Psoas muscle (tissue), 8 donors: ENCODE data around the gene REC8. TPM values are rescaled to one million over a fixed set of nuclear protein-coding genes. Genes with fewer than 3 reads are reported as not detected.
A peak's percentile ranks its signal among the peaks of the same experiment; 100 is the strongest.

Source experiments
- ATAC-seq, 4 donors: fragments of 200-7000 bp; cut with Tn5 transposase; one replicate each; pipeline ENCODE4 v1.9.1; 2020; ENCODE audit warnings: moderate library complexity in 3 of 4, mild to moderate bottlenecking in 2 of 4
- DNase-seq, 2 donors: peaks; one replicate each; pipeline ENCODE4 v3.0.0-alpha.2; 2020
- H3K27ac ChIP-seq: fragments of 200-600 bp; one replicate; pipeline ENCODE4 v1.8.0; 2022
- H3K27me3 ChIP-seq, 3 donors: fragments of 200-600 bp in 1 of 3; one replicate each; pipeline versions ENCODE4 v1.6.1 to v1.8.0; 2013 to 2022; ENCODE audit warnings: low read length in 2 of 3, mild to moderate bottlenecking in 2 of 3, moderate library complexity in 1 of 3; ENCODE audit not compliant: insufficient read depth in 3 of 3
- H3K36me3 ChIP-seq, 2 donors: fragments of 200-600 bp in 1 of 2; one replicate each; pipeline versions ENCODE4 v1.6.1 to v1.8.0; 2013 to 2022; ENCODE audit warnings: low read depth in 1 of 2, mild to moderate bottlenecking in 1 of 2, moderate library complexity in 1 of 2; ENCODE audit not compliant: insufficient read depth in 1 of 2
- H3K4me1 ChIP-seq: fragments of 200-600 bp; one replicate; pipeline ENCODE4 v1.8.0; 2022
- H3K4me3 ChIP-seq: fragments of 200-600 bp; one replicate; pipeline ENCODE4 v1.8.0; 2022; ENCODE audit warnings: mild to moderate bottlenecking
- H3K9me3 ChIP-seq: fragments of 200-600 bp; one replicate; pipeline ENCODE4 v1.8.0; 2022
- WGBS, 3 donors: extraction: QIAGEN DNeasy Blood & Tissue Kit; methylation state at CpG; one replicate each; pipeline versions ENCODE4 v1.1.6 to v1.1.7; 2013; 5-methylcytosine and 5-hydroxymethylcytosine counted together
- intact Hi-C, 2 donors: fragments of 100-400 bp; cut with DNase I; formaldehyde crosslinking; loops; one replicate each; pipeline versions ENCODE4 v1.11.0 to v1.14.2; 2022
- polyA plus RNA-seq, 3 donors: library from polyadenylated mRNA; stranded (reverse); fragments of 200-250 nt; gene quantifications; one replicate each; pipeline ENCODE4 v1.2.3, GENCODE V29; 2013
- total RNA-seq, 4 donors: library from RNA; stranded (reverse); fragmentation: NEBNext Ultra II Directional in 2 of 4; extraction: Animal tissue kit (Norgen Biotek cat#: 25700) in 2 of 4; gene quantifications; one replicate each; pipeline versions ENCODE4 v1.2.1 to v1.2.4, GENCODE V29; 2021 to 2023
- TF ChIP-seq, protein P1 (sequence below): fragments of 200-600 bp; IDR thresholded peaks from one replicate; pipeline ENCODE4 v1.8.0; 2022; ENCODE audit warnings: antibody characterized with exemption
- donor health status: healthy with polysubstance abuse.
- donor health status: DM: no; HTN: no; CAD: no; lungs with moderate emphysema.
- donor health status: Bipolar disorder and iron deficiency.
- donor health status: healthy.
- donor health status: DM: yes; HTN: yes; CAD: no.
- donor health status: DM: no; HTN: no; CAD: no.
- donor health status: DM: no; HTN: no; CAD: no.
- donor health status: DM: yes; HTN: yes; CAD: no.

Gene REC8
- total and polyA plus RNA-seq, 7 donors: 0.13 to 1.6 (median 1.2) TPM

DNA sequence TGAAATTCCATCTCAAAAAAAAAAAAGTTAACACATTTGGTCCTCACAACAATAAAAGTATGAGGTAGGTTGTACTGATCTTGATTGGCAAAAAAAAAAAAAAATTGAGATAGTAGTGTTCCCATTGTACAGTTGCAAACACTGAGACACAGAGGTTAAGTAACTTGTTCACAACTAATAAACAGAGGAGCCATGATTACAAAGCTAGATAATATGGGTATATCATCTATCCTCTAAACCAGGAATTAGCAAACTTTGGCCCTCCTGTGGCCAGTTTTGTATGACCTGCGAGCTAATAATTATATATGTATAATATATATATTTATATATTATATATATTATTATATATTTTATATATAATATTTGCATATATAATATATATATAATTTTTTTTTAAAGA, 38.1 kb upstream of the REC8 start:
- no peak overlapping the region for H3K4me3 ChIP-seq
- peak overlapping the region; percentile 96 for H3K27ac ChIP-seq
- DNase-seq (no peak), ATAC-seq (no peak)
- WGBS, 3 donors: 88 to 92% (median 90%) methylated on average over 1 of the region's 1 CpG
- TF ChIP-seq, protein P1, sequence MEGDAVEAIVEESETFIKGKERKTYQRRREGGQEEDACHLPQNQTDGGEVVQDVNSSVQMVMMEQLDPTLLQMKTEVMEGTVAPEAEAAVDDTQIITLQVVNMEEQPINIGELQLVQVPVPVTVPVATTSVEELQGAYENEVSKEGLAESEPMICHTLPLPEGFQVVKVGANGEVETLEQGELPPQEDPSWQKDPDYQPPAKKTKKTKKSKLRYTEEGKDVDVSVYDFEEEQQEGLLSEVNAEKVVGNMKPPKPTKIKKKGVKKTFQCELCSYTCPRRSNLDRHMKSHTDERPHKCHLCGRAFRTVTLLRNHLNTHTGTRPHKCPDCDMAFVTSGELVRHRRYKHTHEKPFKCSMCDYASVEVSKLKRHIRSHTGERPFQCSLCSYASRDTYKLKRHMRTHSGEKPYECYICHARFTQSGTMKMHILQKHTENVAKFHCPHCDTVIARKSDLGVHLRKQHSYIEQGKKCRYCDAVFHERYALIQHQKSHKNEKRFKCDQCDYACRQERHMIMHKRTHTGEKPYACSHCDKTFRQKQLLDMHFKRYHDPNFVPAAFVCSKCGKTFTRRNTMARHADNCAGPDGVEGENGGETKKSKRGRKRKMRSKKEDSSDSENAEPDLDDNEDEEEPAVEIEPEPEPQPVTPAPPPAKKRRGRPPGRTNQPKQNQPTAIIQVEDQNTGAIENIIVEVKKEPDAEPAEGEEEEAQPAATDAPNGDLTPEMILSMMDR: no peak
- H3K9me3 ChIP-seq: no peaks in the 10 kb centered on the region
- intact Hi-C loops: no loop called here
- peaks cover 0 to 17% of the 10 kb centered on the region in 2 donors for H3K36me3 ChIP-seq
- no peaks in the 10 kb centered on the region for H3K27me3 ChIP-seq
- peaks cover 48% of the 10 kb centered on the region for H3K4me1 ChIP-seq

DNA sequence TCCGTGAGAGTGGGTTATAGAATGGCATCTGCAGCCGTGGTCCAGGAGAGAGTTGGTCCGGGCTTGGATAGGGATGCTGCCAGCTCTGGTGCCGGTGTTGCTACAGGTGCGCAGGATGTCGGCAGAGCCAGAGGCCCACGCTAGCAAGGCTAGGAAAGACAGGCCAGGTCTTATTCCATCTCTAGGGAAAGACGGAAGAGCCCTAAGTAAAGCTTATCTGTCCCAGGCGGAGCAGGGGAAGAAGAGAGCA, 36.4 kb upstream of the REC8 start:
- peaks cover 58% of the 10 kb centered on the region for H3K4me1 ChIP-seq
- no peak for ATAC-seq

DNA sequence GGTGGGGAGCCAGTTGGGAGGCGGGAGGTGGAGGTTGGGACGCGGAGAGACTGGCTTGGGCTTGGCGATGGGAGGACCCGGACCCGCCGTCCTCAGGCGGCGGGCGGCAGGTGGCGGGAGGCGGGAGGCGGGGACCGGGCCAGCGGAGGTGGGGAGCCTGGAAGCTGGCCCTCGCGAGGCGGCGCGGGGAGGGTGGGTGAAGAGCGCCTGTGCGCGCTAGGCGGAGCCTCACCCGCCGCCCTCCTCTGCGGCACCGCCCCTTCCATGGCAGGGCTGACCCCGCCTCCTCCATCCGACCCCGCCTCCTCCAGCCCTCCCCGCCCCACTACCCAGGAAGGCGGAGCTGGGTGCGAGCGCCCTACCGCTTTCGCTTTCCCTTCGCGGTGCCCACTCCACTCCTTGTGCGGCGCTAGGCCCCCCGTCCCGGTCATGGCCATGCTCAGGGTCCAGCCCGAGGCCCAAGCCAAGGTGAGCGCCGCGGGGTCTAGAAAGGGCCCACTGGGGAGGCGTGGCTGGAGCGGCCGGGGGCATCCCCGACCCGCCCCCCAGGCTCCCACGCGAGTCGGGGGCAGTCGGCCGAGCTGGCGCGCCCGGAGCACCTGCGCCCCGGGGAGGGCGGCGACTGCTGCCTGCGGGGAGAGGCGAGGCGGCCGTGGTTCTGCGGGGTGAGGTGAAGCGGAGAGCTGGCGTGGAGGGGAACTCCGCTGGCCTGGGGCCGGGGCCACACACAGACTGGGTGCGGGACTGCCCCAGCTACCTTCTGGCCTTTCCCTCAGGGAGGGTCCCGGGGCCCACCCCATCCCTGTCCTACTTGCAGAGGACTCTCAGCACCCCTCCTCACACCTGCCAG, 35.8 kb upstream of the REC8 start, which contains the start of gene PSME1:
TSS of gene PSME1 (plus strand) at position 361 of the 850 bp plus-strand sequence. CDS start at position 430, 69 bp downstream.
- Histone ChIP-seq H3K4me3 (peak within 1 kb of the TSS; percentile 100), H3K27me3 (no peaks in the 10 kb centered on the region), H3K27ac (peak within 1 kb of the TSS; percentile 96), H3K36me3 (peaks cover 0 to 25% of the 10 kb centered on the region in 2 donors), H3K9me3 (no peaks in the 10 kb centered on the region), H3K4me1 (peaks cover 53% of the 10 kb centered on the region)
- TF ChIP-seq, protein P1: no peak
- WGBS, 3 donors: 0 to 1% (median 1%) methylated on average over 29 to 74 of the region's 75 CpGs
- DNase-seq (peak; percentile 93 to 97), ATAC-seq (peak; percentile 82 to 86 (median 86))
- intact Hi-C loops: no loop called here

More for the DNA sequence above, 36.4 kb upstream of the REC8 start:
- 3 to 4% (median 4%) methylated on average over 9 of the region's 9 CpGs for WGBS, 3 donors
- H3K9me3 ChIP-seq: no peaks in the 10 kb centered on the region
- intact Hi-C loops: no loop called here
- TF ChIP-seq, protein P1: no peak
- peak overlapping the region; percentile 96 for H3K27ac ChIP-seq
- peak overlapping the region; percentile 100 for H3K4me3 ChIP-seq
- H3K36me3 ChIP-seq: peaks cover 0 to 25% of the 10 kb centered on the region in 2 donors
- H3K27me3 ChIP-seq: no peaks in the 10 kb centered on the region
- no peak for DNase-seq

DNA sequence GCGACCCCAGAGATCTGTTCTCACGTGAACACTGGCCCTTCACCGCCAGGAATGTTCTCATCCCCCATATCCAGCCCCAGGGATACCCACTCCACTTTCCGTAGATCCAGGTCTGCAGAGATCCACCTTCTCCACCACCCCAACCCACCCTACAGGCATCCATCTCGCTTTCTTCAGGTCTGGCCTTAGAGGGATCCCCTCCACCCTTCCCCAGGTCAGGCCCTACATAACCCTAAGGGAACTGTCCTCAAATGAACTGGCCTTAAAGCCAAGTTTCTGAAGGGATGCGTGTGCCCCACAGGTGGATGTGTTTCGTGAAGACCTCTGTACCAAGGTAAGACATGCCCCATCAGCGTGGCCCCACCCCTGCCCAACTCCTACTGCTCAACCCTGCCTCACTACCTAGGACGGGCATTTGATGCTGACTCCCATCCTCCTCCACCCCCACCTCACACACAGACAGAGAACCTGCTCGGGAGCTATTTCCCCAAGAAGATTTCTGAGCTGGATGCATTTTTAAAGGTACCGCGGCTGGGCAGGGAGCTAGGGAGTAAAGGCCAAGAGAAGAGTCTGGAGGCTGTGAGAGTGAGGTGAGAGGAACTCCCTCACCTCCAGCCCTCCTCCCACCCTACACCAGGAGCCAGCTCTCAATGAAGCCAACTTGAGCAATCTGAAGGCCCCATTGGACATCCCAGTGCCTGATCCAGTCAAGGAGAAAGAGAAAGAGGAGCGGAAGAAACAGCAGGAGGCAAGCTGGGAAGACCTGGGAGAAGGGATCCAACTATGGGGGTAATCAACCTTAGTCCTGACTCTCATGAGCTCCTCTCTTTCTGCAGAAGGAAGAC, 35.0 kb upstream of the REC8 start:
- intact Hi-C loops: no loop called here
- Histone ChIP-seq H3K4me1 (peaks cover 53% of the 10 kb centered on the region), H3K27ac (peak overlapping the region; percentile 96), H3K9me3 (no peaks in the 10 kb centered on the region), H3K27me3 (no peaks in the 10 kb centered on the region), H3K4me3 (peak overlapping the region; percentile 100), H3K36me3 (peaks cover 0 to 25% of the 10 kb centered on the region in 2 donors)
- ATAC-seq (no peak), DNase-seq (no peak)
- 30 to 38% (median 33%) methylated on average over 13 of the region's 13 CpGs for WGBS, 3 donors
- TF ChIP-seq, protein P1: no peak
